Karpas-422 (cell line): Measurements from ENCODE around the gene UBLCP1. TPM values are rescaled to one million over a fixed set of nuclear protein-coding genes. Genes with fewer than 3 reads are reported as not detected.
"Not testable (repeated sequence)": the region's sequence is repeated elsewhere in the genome, so short reads cannot be mapped to it uniquely, and the experiment has no call there.

Experiments
- DNase-seq: peaks from one replicate; pipeline ENCODE4 v3.0.0-alpha.2; 2015
- H2AFZ ChIP-seq: fragments of 200-600 bp; sonication (generic); 2 replicates; pipeline ENCODE4 v1.6.1; 2014; ENCODE audit warnings: antibody characterized with exemption, low read length, mixed read lengths
- H3K27ac ChIP-seq: fragments of 200-600 bp; sonication (generic); 2 replicates; pipeline ENCODE4 v1.5.1; 2014; ENCODE audit warnings: mild to moderate bottlenecking, low read length, moderate library complexity
- H3K27me3 ChIP-seq: fragments of 200-600 bp; sonication (generic); 2 replicates; pipeline ENCODE4 v1.6.1; 2014; ENCODE audit warnings: low read length, mixed read lengths
- H3K36me3 ChIP-seq: fragments of 200-600 bp; sonication (generic); 2 replicates; pipeline ENCODE4 v1.6.1; 2014; ENCODE audit warnings: low read length, mixed read lengths; ENCODE audit not compliant: insufficient read depth
- H3K4me1 ChIP-seq: fragments of 200-600 bp; sonication (generic); 2 replicates; pipeline ENCODE4 v1.6.1; 2014; ENCODE audit warnings: mild to moderate bottlenecking, low read length, mixed read lengths
- H3K4me2 ChIP-seq: fragments of 200-600 bp; sonication (generic); 2 replicates; pipeline ENCODE4 v1.6.1; 2014; ENCODE audit warnings: low read length, low read depth, mild to moderate bottlenecking; ENCODE audit not compliant: poor library complexity, severe bottlenecking
- H3K4me3 ChIP-seq: fragments of 200-600 bp; sonication (generic); 2 replicates; pipeline ENCODE4 v1.5.1; 2014; ENCODE audit warnings: mild to moderate bottlenecking, antibody characterized with exemption, low read length, mixed read lengths
- H3K79me2 ChIP-seq: fragments of 200-600 bp; sonication (generic); 2 replicates; pipeline ENCODE4 v1.6.1; 2014; ENCODE audit warnings: mild to moderate bottlenecking, low read length, mixed read lengths
- H3K9ac ChIP-seq: fragments of 200-600 bp; sonication (generic); 2 replicates; pipeline ENCODE4 v1.6.0; 2014; ENCODE audit warnings: low read length
- H3K9me2 ChIP-seq: fragments of 200-600 bp; sonication (generic), shearing (Covaris generic); replicated peaks from 2 replicates; pipeline ENCODE4 v1.6.0; 2014; ENCODE audit warnings: mild to moderate bottlenecking, low read length, moderate library complexity; ENCODE audit not compliant: insufficient read depth
- H3K9me3 ChIP-seq: fragments of 300-700, 200-600 bp; sonication (generic); 2 replicates; pipeline ENCODE4 v1.6.1; 2014; ENCODE audit warnings: low read length, mixed read lengths
- H4K20me1 ChIP-seq: fragments of 200-600 bp; sonication (generic); 2 replicates; pipeline ENCODE4 v1.6.1; 2014; ENCODE audit warnings: mild to moderate bottlenecking, antibody characterized with exemption, low read length, low read depth; ENCODE audit not compliant: insufficient read depth
- total RNA-seq: library from RNA; depleted of rRNA; stranded (reverse); fragments of >200 nt; shearing (Covaris generic); gene quantifications from 2 replicates; pipeline ENCODE4 v1.2.3, GENCODE V29; 2014; ENCODE audit warnings: low replicate concordance

UBLCP1 gene
- total RNA-seq, 1 experiment from 2014 or later, result 36.2 TPM

DNA sequence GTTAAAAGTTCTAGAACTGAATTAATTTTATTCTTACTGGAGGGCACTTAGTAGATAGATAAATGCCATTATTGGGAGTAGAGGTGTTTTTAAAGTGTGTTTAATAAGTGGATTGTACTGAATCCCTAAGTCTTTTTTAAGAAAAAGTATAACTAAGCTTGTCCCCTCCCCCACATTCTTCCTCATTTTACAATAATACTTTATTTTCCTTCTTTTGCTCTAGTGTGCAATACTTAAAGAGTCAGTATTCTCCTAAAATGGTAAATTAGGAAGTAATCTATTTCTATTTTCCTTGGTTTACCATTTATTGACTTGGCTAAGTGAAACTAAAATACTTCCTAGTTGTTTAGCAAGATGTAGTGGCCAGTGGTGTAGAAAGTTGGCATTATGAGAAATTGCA lies 11.6 kb downstream of the UBLCP1 start:
- peaks cover 7% of the 10 kb centered on the region; the same call in 1 of the 2 replicates for H3K79me2 ChIP-seq
- no peaks in the 10 kb centered on the region for H3K9me3 ChIP-seq
- H3K4me2 ChIP-seq, result no peak overlapping the region
- H3K36me3 ChIP-seq, result peaks cover 64% of the 10 kb centered on the region
- no peak overlapping the region for H3K9ac ChIP-seq
- H3K4me1 ChIP-seq, result no peaks in the 10 kb centered on the region
- H4K20me1 ChIP-seq, result no peaks in the 10 kb centered on the region
- no peaks in the 10 kb centered on the region for H3K9me2 ChIP-seq
- H3K27me3 ChIP-seq, result no peaks in the 10 kb centered on the region
- H3K4me3 ChIP-seq, result no peak overlapping the region
- H2AFZ ChIP-seq, result no peak overlapping the region
- DNase-seq, result no peak
- no peak overlapping the region for H3K27ac ChIP-seq

DNA sequence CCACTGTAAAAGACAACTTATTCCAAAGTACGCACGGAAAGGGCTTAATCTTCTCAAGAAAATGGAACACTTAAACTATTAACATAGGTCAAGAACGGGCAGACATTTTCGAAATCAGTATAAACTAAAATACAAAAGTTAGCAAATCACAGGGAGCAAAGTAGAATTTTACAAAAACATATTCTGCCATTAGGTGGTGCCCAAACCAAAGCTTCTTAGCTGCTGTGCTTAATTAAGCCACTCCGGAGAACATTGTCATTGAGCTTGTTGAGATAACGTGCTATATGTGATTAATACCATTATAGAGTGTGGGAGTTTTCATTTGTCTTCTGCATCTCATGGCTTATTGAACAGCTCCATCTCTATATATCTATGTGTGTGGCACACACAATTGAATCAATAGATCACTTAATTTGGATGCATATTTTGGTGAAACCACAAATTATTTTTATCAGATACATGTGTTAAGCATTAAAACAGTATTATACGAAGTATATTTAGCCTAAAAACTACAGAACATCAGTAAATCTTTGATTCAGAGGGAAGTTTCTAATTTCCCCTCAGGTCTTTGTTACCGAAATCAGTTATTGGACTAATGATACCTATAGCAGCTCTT lies 23.4 kb downstream of the UBLCP1 start:
- Histone ChIP-seq H3K9ac (no peak overlapping the region), H3K4me3 (no peak overlapping the region), H3K9me3 (no peaks in the 10 kb centered on the region), H3K27me3 (no peaks in the 10 kb centered on the region), H3K27ac (no peak overlapping the region), H3K4me1 (no peaks in the 10 kb centered on the region), H2AFZ (no peak overlapping the region), H3K79me2 (no peaks in the 10 kb centered on the region), H4K20me1 (no peaks in the 10 kb centered on the region; the same call in 1 of the 2 replicates), H3K9me2 (no peaks in the 10 kb centered on the region), H3K36me3 (peaks cover 26% of the 10 kb centered on the region; the same call in 1 of the 2 replicates), H3K4me2 (no peak overlapping the region)
- peak; percentile 63 for DNase-seq

DNA sequence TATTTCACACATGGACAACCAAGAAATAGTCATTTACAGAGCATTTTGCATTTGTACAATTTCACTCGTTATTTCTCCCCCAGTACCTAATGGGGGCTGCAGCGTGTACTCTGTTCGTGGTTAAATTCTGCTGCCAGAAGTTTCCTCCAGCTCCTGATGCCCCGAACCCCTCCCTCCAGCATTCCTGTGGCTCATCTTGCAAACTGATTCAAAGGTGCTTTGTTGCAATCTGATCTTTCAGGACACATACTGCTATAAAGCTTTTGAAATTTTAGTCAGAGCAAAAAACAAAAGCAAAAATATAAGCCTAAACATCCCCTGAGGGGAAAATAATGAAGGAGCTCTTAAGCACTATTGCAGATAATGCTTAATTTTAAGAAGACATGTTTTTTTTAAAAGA lies 27.7 kb downstream of the UBLCP1 start:
- DNase-seq, result no peak
- H3K4me1 ChIP-seq, result no peaks in the 10 kb centered on the region
- H4K20me1 ChIP-seq, result no peaks in the 10 kb centered on the region
- no peak overlapping the region for H3K27ac ChIP-seq
- H3K79me2 ChIP-seq, result no peaks in the 10 kb centered on the region
- no peaks in the 10 kb centered on the region for H3K27me3 ChIP-seq
- no peaks in the 10 kb centered on the region for H3K9me3 ChIP-seq
- H3K9me2 ChIP-seq, result no peaks in the 10 kb centered on the region
- H3K36me3 ChIP-seq, result peaks cover 2% of the 10 kb centered on the region; the same call in 1 of the 2 replicates
- H3K9ac ChIP-seq, result no peak overlapping the region
- no peak overlapping the region for H3K4me2 ChIP-seq
- H3K4me3 ChIP-seq, result no peak overlapping the region
- no peak overlapping the region for H2AFZ ChIP-seq

DNA sequence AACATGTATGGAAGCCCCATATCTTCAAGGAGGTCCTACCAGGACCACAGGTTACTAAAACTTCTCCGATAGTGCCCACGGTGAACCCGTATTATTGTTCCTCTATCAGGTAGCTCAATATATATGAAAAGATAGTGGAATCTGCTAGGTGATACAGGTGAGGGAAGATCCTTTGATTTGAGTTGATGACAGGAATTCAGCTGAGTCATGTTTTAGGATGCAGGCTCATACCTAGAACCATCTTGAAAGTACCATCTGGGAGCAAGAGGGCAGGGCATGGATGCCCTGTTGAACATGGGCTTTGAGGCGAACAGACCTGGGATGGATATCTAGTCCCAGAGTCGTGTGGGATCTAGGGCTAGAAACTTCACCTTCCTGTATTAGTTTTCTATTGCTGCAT lies 31.8 kb downstream of the UBLCP1 start:
- Histone ChIP-seq H3K36me3 (no peaks in the 10 kb centered on the region), H3K9me3 (no peaks in the 10 kb centered on the region), H3K4me1 (no peaks in the 10 kb centered on the region), H2AFZ (no peak overlapping the region), H3K4me3 (no peak overlapping the region), H3K27ac (no peak overlapping the region), H3K9me2 (no peaks in the 10 kb centered on the region), H3K9ac (no peak overlapping the region), H4K20me1 (no peaks in the 10 kb centered on the region), H3K27me3 (no peaks in the 10 kb centered on the region), H3K4me2 (no peak overlapping the region), H3K79me2 (no peaks in the 10 kb centered on the region)
- no peak for DNase-seq

DNA sequence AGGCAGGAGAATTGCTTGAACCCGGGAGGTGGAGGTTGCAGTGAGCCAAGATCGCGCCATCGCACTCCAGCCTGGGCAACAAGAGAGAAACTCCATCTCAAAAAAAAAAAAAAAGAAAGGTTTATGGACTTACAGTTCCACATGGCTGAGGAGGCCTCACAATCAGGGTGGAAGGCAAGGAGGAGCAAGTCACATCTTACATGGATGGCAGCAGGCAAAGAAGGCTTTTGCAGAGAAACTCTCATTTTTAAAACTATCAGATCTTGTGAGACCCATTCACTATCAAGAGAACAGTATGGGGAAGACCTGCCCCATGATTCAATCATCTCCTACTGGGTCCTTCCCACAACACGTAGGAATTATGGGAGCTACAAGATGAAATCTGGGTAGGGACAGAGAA lies 34.2 kb downstream of the UBLCP1 start:
- not testable (repeated sequence) for H3K9me2 ChIP-seq, H3K27me3 ChIP-seq, H3K4me1 ChIP-seq, H3K36me3 ChIP-seq, H4K20me1 ChIP-seq, H2AFZ ChIP-seq, H3K79me2 ChIP-seq, DNase-seq, H3K4me3 ChIP-seq, H3K9ac ChIP-seq, H3K4me2 ChIP-seq, H3K27ac ChIP-seq, H3K9me3 ChIP-seq

DNA sequence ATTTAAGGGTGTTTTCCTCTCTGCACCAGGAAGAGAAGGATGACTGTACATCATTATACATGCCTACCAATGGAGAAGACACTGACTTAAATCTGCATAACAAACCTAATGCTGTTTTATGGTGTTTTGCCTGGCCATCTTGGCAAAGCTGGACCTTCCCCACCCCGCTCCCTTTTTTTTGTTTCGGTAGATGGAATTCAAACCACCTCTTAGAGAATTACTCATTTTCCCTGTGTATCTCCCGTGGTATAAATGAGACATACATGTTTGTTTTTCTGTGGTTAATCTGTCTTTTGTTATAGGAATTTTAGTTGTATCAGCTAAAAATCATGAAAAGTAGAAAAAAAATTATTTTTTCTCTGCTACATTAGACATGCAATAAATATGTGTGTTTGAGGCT lies 38.4 kb downstream of the UBLCP1 start:
- DNase-seq, result no peak
- Histone ChIP-seq H3K9me2 (no peaks in the 10 kb centered on the region), H3K9me3 (peaks cover 9% of the 10 kb centered on the region), H3K9ac (no peak overlapping the region), H3K4me3 (no peak overlapping the region), H3K79me2 (no peaks in the 10 kb centered on the region), H3K36me3 (no peaks in the 10 kb centered on the region), H2AFZ (no peak overlapping the region), H3K4me1 (no peaks in the 10 kb centered on the region), H4K20me1 (no peaks in the 10 kb centered on the region), H3K4me2 (no peak overlapping the region), H3K27ac (no peak overlapping the region), H3K27me3 (no peaks in the 10 kb centered on the region)

DNA sequence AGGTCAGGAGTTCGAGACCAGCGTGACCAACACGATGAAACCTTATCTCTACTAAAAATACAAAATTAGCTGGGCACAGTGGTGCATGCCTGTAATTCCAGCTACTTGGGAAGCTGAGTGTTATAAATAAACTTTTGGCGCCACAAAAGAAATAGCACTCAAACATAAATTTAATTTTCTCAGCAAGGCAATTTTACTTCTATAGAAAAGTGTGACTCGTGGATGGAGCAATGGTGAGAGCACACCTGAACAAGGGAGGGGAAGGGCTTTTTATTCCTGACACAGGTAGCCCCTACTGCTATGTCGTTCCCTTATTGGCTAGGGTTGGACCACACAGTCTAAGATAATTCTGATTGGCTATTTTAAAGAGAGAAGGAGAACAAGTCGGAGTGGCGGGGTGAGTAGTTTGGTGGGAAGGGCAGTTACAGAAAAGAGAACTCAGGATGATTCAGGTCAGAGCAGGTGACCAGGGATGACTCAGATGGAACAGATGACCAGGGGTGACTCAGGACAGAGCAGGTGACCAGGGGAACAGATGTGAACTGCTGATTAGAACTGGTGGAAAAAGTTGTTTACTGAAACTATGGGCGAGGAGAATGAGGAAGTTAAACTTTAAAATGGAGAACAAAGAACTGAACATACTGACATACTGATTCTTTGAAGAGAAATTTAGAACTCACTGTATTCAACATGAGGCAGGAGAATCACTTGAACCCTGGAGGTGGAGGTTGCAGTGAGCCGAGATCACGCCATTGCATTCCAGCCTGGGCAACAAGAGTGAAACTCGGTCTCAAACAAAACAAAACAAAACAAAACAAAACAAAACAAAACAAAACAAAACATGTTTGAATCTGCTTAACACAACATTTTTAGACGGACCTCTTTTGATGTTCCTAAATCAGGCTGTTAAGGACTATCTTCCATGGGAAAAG lies 39.1 kb downstream of the UBLCP1 start:
- not testable (repeated sequence) for H3K9me2 ChIP-seq, H3K4me1 ChIP-seq, H3K9me3 ChIP-seq, H4K20me1 ChIP-seq, H3K79me2 ChIP-seq, H3K4me3 ChIP-seq, DNase-seq, H3K36me3 ChIP-seq, H3K9ac ChIP-seq, H2AFZ ChIP-seq, H3K4me2 ChIP-seq, H3K27ac ChIP-seq, H3K27me3 ChIP-seq

DNA sequence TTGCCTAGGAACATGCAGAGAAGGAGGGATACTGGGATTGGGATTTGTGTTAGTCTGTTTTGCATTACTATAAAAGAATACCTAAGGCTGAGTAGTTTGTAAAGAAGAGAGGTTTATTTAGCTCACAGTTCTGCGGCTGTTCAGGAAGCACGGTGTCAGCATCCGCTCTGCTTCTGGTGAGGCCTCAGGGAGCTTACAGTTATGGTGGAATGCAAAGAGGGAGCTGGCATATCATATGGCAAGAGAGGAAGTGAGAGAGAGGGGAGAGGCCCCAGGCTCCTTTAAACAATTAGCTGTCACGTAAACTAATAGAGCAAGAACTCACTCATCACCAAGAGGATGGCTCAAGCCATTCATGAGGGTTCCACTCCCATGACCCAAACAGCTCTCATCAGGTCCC lies 40.2 kb downstream of the UBLCP1 start:
- H3K4me1 ChIP-seq, result no peaks in the 10 kb centered on the region
- H3K4me2 ChIP-seq, result no peak overlapping the region
- no peaks in the 10 kb centered on the region for H4K20me1 ChIP-seq
- H3K79me2 ChIP-seq, result no peaks in the 10 kb centered on the region
- no peaks in the 10 kb centered on the region for H3K27me3 ChIP-seq
- no peak overlapping the region for H3K9ac ChIP-seq
- no peak overlapping the region for H3K27ac ChIP-seq
- no peaks in the 10 kb centered on the region for H3K36me3 ChIP-seq
- no peak overlapping the region for H2AFZ ChIP-seq
- H3K9me2 ChIP-seq, result no peaks in the 10 kb centered on the region
- H3K4me3 ChIP-seq, result no peak overlapping the region
- peaks cover 9% of the 10 kb centered on the region for H3K9me3 ChIP-seq
- no peak for DNase-seq
